Thyroid gland (tissue), 4 donors: ENCODE data around the gene LAD1.

Experiments used
- CTCF ChIP-seq, 6 experiments: fragments of 200-600 bp in 3 of 6; fragments of 450-650 bp in 3 of 6; sonication (generic) in 3 of 6; IDR thresholded peaks; one replicate each; pipeline ENCODE4 v1.5.1; 2016 to 2019; ENCODE audit warnings: antibody characterized with exemption in 6 of 6, mild to moderate bottlenecking in 2 of 6, inconsistent platforms in 1 of 6, moderate library complexity in 1 of 6
- POLR2A ChIP-seq, 2 donors: fragments of 450-650 bp; IDR thresholded peaks; one replicate each; pipeline ENCODE4 v1.6.1; 2017; ENCODE audit warnings: antibody characterized with exemption in 2 of 2, mild to moderate bottlenecking in 2 of 2, moderate library complexity in 1 of 2

- TF ChIP-seq CTCF (IDR thresholded peaks at IDR 0.05) = no peak
- no peak for TF ChIP-seq POLR2A (IDR thresholded peaks at IDR 0.05)
These were observed 24.8 kb downstream of the LAD1 start for GRCh38 chr1:201374364-201374763.
